A673 (cell line): ENCODE measurements around the gene SLC25A45. TPM values are rescaled to one million over a fixed set of nuclear protein-coding genes. Genes with fewer than 3 reads are reported as not detected.

Experiments
- Bru-seq: library from RNA; stranded (reverse); fragments of 400-500 nt; gene quantifications from one replicate; lab custom pipeline; 2021; lab: Mats Ljungman, UMichigan
- BruChase-seq, 2 experiments: library from RNA; stranded (reverse); fragments of 400-500 nt; gene quantifications; one replicate each; lab custom pipeline; 2021; lab: Mats Ljungman, UMichigan
- BruUV-seq: library from RNA; stranded (reverse); fragments of 400-500 nt; replicated peaks from 2 replicates; lab custom pipeline; 2021; lab: Mats Ljungman, UMichigan
- CTCF ChIA-PET: fragments of 300-600 bp; sonication (Branson Sonifier 250); formaldehyde crosslinking; loops from one replicate; lab custom pipeline; 2022; ENCODE audit warnings: antibody characterized with exemption; lab: Charles Lee
- POLR2A ChIA-PET: fragments of 300-600 bp; sonication (Branson Sonifier 250); formaldehyde crosslinking; loops from one replicate; lab custom pipeline; 2022; ENCODE audit warnings: antibody characterized with exemption; ENCODE audit not compliant: low non-redundant PET; lab: Charles Lee
- DNase-seq: peaks from one replicate; pipeline ENCODE4 v3.0.0-alpha.2; 2015; ENCODE audit warnings: low spot score
- H3K27ac ChIP-seq: fragments of 200-600 bp; sonication (generic); 2 replicates; pipeline ENCODE4 v1.5.1; 2016; ENCODE audit warnings: mixed run types, low read depth, mild to moderate bottlenecking, mixed read lengths, antibody characterized with exemption, low read length; ENCODE audit not compliant: poor library complexity, severe bottlenecking
- H3K27me3 ChIP-seq: fragments of 200-600 bp; sonication (generic); replicated peaks from 2 replicates; pipeline ENCODE4 v1.6.1; 2017; ENCODE audit warnings: mixed run types, low read depth, mild to moderate bottlenecking, mixed read lengths, antibody characterized with exemption, low read length; ENCODE audit not compliant: insufficient read depth, poor library complexity
- H3K36me3 ChIP-seq: fragments of 200-600 bp; sonication (generic); 2 replicates; pipeline ENCODE4 v1.6.1; 2016; ENCODE audit warnings: mixed run types, mild to moderate bottlenecking, mixed read lengths, antibody characterized with exemption, low read length; ENCODE audit not compliant: insufficient read depth, poor library complexity, severe bottlenecking
- H3K4me1 ChIP-seq: fragments of 200-600 bp; sonication (generic); 2 replicates; pipeline ENCODE4 v1.6.1; 2017; ENCODE audit warnings: mixed run types, mild to moderate bottlenecking, mixed read lengths, antibody characterized with exemption, low read length; ENCODE audit not compliant: insufficient read depth, poor library complexity, severe bottlenecking
- H3K4me3 ChIP-seq: fragments of 200-600 bp; sonication (generic); 2 replicates; pipeline ENCODE4 v1.5.1; 2016; ENCODE audit warnings: low read depth, mixed run types, mild to moderate bottlenecking, mixed read lengths, low read length; ENCODE audit not compliant: poor library complexity, severe bottlenecking
- H3K9me3 ChIP-seq: fragments of 200-600 bp; sonication (generic); 2 replicates; pipeline ENCODE4 v1.6.1; 2016; ENCODE audit warnings: mixed run types, low read depth, mild to moderate bottlenecking, mixed read lengths, antibody characterized with exemption, low read length; ENCODE audit not compliant: poor library complexity, severe bottlenecking
- CTCF ChIP-seq: fragments of 300-800, 200-600 bp; sonication (generic); conservative IDR thresholded peaks from 2 replicates; pipeline ENCODE4 v1.5.1; 2017; ENCODE audit warnings: low read depth, mild to moderate bottlenecking, antibody characterized with exemption, low read length, moderate library complexity, mixed read lengths
- EZH2 ChIP-seq: fragments of 200-600 bp; sonication (generic); IDR thresholded peaks from 2 replicates; pipeline ENCODE4 v1.6.1; 2017; ENCODE audit warnings: borderline replicate concordance, low read depth, mild to moderate bottlenecking, mixed read lengths, antibody characterized with exemption, low read length; ENCODE audit not compliant: poor library complexity, severe bottlenecking
- intact Hi-C: fragments of 100-400 bp; cut with micrococcal nuclease; formaldehyde crosslinking; loops from one replicate; pipeline ENCODE4 v1.10.0; 2022; ENCODE audit not compliant: unreplicated experiment
- long read RNA-seq: library from polyadenylated mRNA; stranded (forward); transcript quantifications from one replicate; pipeline ENCODE4 v2.0.0, GENCODE V29; 2022
- total RNA-seq: library from RNA; stranded (reverse); gene quantifications from 2 replicates; pipeline ENCODE4 v1.2.3, GENCODE V29; 2021

The SLC25A45 gene, protein sequence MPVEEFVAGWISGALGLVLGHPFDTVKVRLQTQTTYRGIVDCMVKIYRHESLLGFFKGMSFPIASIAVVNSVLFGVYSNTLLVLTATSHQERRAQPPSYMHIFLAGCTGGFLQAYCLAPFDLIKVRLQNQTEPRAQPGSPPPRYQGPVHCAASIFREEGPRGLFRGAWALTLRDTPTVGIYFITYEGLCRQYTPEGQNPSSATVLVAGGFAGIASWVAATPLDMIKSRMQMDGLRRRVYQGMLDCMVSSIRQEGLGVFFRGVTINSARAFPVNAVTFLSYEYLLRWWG
- total RNA-seq (5.3 and 7.4 TPM in 2 replicates), Bru-seq, nascent RNA (percentile 42 among the genes with signal in this experiment), BruChase-seq, experiment 1, labeled RNA remaining after a 2-hour chase (percentile 43 among the genes with signal in this experiment), BruChase-seq, experiment 2, labeled RNA remaining after a 6-hour chase (percentile 55 among the genes with signal in this experiment)
- long read RNA-seq, partial matches to known transcripts, result 0 of 3 reads
- long read RNA-seq, other reads (novel, unspliced or antisense), result 2 of 3 reads

DNA sequence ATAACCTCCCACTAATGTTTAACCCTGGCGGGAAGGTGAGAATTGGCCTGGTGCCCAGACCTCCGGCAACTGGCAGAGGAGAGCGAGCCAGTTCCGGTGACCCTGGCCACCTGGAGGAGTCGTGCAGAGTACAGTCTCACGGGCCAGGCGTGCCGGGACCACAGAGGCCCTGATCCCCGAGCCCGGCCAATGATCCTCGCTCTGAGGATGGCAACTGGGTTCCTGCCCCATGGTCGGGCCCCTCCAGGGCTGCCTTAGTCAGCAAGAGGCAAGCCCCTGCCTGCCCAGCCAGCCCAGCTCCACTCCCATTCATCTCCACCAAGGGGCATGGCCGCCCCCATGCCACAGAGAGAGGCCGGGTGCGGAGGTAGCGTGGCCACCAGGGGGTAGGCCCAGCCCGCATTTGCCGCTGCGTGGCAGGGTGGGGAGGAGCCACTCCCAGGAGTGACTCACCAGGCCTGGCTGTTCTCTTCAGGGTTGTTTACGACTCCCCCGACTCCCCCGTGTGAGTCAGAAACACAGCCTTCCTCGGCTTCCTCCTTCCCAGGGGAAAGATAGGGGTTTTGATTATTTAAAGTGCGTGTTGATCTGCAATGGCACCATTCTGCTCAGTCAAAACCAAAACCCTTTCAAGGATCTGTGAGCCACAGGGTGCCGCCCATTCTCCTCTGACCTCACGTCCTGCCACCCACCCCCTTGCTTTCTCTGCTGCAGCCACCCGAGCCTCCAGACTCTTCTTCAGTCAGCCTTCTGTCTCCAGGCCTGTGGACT, at the start of gene SLC25A45:
TSS of gene SLC25A45 (minus strand) at position 614 of the 771 bp plus-strand sequence. CDS start 695 bp downstream, outside the sequence.
- CTCF ChIA-PET, result interaction anchor here (0.5 to 1.1 kb wide), 5 partner anchors 34 to 1111 kb away, joined by 3 to 4 read pairs (median 3); no protein-coding TSS in a partner anchor
- BruUV-seq, result TSS peak; percentile 71
- TF ChIP-seq EZH2 (no peak), CTCF (peak; percentile 82)
- Histone ChIP-seq H3K27ac (peak within 1 kb of the TSS; percentile 94), H3K4me3 (peak within 1 kb of the TSS; percentile 40), H3K9me3 (no peaks in the 10 kb centered on the region), H3K36me3 (no peaks in the 10 kb centered on the region), H3K4me1 (peaks cover 40% of the 10 kb centered on the region), H3K27me3 (no peaks in the 10 kb centered on the region)
- DNase-seq, result peak; percentile 99
- POLR2A ChIA-PET, result interaction anchor here (0.5 kb wide), 1 partner anchor 43 kb away, joined by 3 read pairs; no protein-coding TSS in a partner anchor
- intact Hi-C loops, result loop anchor here (5.0 kb wide), 3 partner anchors 35 to 190 kb away; partner anchors contain the start of genes FAM89B and ZNRD2

DNA sequence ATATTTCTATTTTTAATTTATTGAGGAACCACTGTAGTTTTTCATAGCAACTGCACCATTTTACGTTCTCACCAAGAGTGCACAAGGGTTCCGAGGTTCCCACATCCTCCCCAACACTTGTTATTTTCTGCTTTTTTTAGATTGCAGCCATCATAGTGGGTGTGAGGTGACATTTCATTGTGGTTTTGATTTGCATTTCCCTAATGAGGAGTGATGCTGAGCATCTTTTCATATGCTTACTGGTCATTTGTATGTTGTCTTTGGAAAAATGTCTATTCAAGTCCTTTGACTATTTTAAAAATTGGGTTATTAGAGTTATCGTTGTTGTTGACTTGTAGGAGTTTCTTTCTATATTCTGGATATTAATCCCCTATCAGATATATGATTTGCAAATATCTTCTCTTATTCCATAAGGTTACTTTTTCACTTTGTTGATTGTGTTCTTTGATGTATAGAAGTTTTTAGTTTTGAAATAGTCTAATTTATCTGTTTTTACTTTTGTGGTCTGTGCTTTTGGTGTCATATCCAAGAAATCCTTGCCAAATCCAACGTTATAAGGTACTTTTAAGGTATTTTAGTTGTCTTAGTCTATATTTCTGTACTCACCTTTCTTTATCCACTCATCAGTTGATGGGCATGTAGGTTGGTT, 49.1 kb upstream of the SLC25A45 start:
- H3K36me3 ChIP-seq, result peaks cover 41% of the 10 kb centered on the region
- no peak for DNase-seq
- POLR2A ChIA-PET, result no interaction called here
- H3K4me1 ChIP-seq, result peaks cover 51% of the 10 kb centered on the region
- H3K9me3 ChIP-seq, result no peaks in the 10 kb centered on the region
- H3K27ac ChIP-seq, result no peak overlapping the region
- no peak overlapping the region for H3K4me3 ChIP-seq
- TF ChIP-seq EZH2, result no peak
- TF ChIP-seq CTCF, result no peak
- H3K27me3 ChIP-seq, result no peaks in the 10 kb centered on the region
- CTCF ChIA-PET, result no interaction called here
- BruUV-seq, result no TSS peak
- intact Hi-C loops, result loop anchor here (5.0 kb wide), 1 partner anchor 49 kb away; the partner anchor contains the start of gene SLC25A45
